Testis (tissue), 2 donors: ENCODE data around the gene FURIN.

Source experiments
- CTCF ChIP-seq, 3 experiments: fragments of 450-650 bp in 2 of 3; fragments of 200-600 bp in 1 of 3; sonication (generic) in 1 of 3; IDR thresholded peaks; one replicate each; pipeline ENCODE4 v1.5.1; 2016 to 2019; ENCODE audit warnings: antibody characterized with exemption in 3 of 3, mild to moderate bottlenecking in 2 of 3, moderate library complexity in 1 of 3
- POLR2A ChIP-seq: fragments of 450-650 bp; IDR thresholded peaks from one replicate; pipeline ENCODE4 v1.6.1; 2017; ENCODE audit warnings: antibody characterized with exemption, mild to moderate bottlenecking, moderate library complexity

GRCh38 chr15:90869140-90869541 lies 753 bp downstream of the FURIN start:
- TF ChIP-seq CTCF (IDR thresholded peaks at IDR 0.05) = no peak
- TF ChIP-seq POLR2A = no peak
